ENCODE data around the gene CCDC43. TPM values are rescaled to one million over a fixed set of nuclear protein-coding genes. Genes with fewer than 3 reads are reported as not detected.

CCDC43 gene
- total and polyA plus RNA-seq, 9 of the 15 experiments (the other 6 are each of a cell fraction or from before 2014, with no cell fraction given) = 11.7 to 42.3 (median 25.9) TPM

DNA sequence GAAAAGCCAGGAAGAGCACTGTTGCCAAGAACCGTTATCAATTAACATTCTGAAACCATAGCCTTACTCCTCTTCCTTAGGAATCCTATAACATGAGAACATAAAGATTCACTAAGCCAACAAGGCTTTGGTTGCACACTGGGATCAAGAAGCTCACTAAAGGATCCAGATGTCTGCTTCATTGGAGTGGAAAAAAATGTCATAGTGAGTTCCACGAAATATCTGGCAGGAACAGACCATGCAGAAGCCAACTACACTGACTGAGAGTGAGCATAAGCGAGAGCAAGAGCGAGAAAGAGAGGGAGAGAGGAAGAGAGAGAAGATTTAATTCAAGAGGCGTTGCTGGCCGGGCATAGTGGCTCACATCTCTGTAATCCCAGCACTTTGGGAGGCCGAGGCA, 46.7 kb downstream of the CCDC43 start (continued):
- TF ChIP-seq, protein P1, sequence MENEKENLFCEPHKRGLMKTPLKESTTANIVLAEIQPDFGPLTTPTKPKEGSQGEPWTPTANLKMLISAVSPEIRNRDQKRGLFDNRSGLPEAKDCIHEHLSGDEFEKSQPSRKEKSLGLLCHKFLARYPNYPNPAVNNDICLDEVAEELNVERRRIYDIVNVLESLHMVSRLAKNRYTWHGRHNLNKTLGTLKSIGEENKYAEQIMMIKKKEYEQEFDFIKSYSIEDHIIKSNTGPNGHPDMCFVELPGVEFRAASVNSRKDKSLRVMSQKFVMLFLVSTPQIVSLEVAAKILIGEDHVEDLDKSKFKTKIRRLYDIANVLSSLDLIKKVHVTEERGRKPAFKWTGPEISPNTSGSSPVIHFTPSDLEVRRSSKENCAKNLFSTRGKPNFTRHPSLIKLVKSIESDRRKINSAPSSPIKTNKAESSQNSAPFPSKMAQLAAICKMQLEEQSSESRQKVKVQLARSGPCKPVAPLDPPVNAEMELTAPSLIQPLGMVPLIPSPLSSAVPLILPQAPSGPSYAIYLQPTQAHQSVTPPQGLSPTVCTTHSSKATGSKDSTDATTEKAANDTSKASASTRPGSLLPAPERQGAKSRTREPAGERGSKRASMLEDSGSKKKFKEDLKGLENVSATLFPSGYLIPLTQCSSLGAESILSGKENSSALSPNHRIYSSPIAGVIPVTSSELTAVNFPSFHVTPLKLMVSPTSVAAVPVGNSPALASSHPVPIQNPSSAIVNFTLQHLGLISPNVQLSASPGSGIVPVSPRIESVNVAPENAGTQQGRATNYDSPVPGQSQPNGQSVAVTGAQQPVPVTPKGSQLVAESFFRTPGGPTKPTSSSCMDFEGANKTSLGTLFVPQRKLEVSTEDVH (IDR thresholded peaks at IDR 0.05; ENCODE audit: low read depth, partially characterized antibody) = no peak

DNA sequence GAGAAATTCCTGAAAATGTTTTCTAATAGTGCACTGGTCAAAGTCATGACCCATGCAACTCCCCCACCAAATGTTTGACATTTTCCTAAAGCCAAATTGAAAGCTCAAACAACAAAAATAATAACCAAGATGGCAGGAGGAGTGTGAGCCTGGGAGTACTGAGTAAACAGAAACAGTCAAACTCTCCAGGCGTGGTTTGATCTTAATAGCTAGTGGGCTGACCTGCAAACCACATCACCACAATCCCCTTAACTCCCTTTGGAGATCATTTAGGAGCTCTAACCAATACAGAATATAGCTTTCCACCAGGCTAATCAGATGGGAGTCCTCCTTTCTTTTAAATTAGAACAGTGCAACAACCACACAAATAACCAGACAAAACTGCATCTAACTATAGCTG, 52.5 kb downstream of the CCDC43 start:
- H3K9ac ChIP-seq (ENCODE audit: insufficient read depth in 1 of 2, low read depth in 2 of 2, low read length in 2 of 2) = no peak overlapping the region
- no peak overlapping the region for H3K4me2 ChIP-seq (ENCODE audit: insufficient read depth, low read length)
- H3K27me3 ChIP-seq (ENCODE audit: control insufficient read depth in 2 of 2, insufficient read depth in 2 of 2, low read length in 2 of 2) = peaks cover 3 to 14% of the 10 kb centered on the region in 2 experiments; a peak in 4 of 5 replicates
- 9% methylated on average over 1 of the region's 1 CpG for WGBS (ENCODE audit: insufficient coverage, low coverage, missing lambda C conversion rate)
- no peak overlapping the region for H3K4me3 ChIP-seq
- no TSS peak for BruUV-seq (replicated peaks)
- ChIA-PET POLR2A (interaction anchor here (1.0 kb wide), 1 partner anchor 38 kb away, joined by 3 read pairs; no protein-coding TSS in a partner anchor), CTCF (ENCODE audit: low intra/inter-chr PET ratio) (interaction anchor here (0.6 to 2.7 kb wide), 5 partner anchors 11 to 106 kb away, joined by 3 to 24 read pairs (median 3); no protein-coding TSS in a partner anchor)
- DNase-seq (ENCODE audit: extremely low read depth in 1 of 4, low spot score in 3 of 4) (no peak), ATAC-seq (no peak), FAIRE-seq (no peak)
- H3K4me1 ChIP-seq (replicated peaks in 1 of 2; ENCODE audit: control insufficient read depth in 2 of 2, insufficient read depth in 2 of 2, low read length in 2 of 2) = no peaks in the 10 kb centered on the region
- in situ Hi-C loops (cut with MboI) = no loop called here
- no peaks in the 10 kb centered on the region for H3K9me3 ChIP-seq (replicated peaks; ENCODE audit: control insufficient read depth, insufficient read depth, low read depth, low read length)
- no peak overlapping the region for H2AFZ ChIP-seq (ENCODE audit: low read depth, low read length)
- H3K27ac ChIP-seq (ENCODE audit: extremely low read depth, low read depth, low read length) = no peak overlapping the region
- no peaks in the 10 kb centered on the region for H3K9me1 ChIP-seq (ENCODE audit: control insufficient read depth, insufficient read depth, low read length)
- no peaks in the 10 kb centered on the region for H3K79me2 ChIP-seq (ENCODE audit: control insufficient read depth, insufficient read depth, low read length)
- H3K36me3 ChIP-seq (ENCODE audit: control insufficient read depth, insufficient read depth, low read length) = no peaks in the 10 kb centered on the region
- no peaks in the 10 kb centered on the region for H4K20me1 ChIP-seq (replicated peaks; ENCODE audit: control insufficient read depth, insufficient read depth, low read length)
- intact Hi-C loops (cut with micrococcal nuclease) = no loop called here
- TF ChIP-seq ZNF695 (CRISPR knock-in tag; IDR thresholded peaks at IDR 0.05) = no peak
- TF ChIP-seq, protein P2, sequence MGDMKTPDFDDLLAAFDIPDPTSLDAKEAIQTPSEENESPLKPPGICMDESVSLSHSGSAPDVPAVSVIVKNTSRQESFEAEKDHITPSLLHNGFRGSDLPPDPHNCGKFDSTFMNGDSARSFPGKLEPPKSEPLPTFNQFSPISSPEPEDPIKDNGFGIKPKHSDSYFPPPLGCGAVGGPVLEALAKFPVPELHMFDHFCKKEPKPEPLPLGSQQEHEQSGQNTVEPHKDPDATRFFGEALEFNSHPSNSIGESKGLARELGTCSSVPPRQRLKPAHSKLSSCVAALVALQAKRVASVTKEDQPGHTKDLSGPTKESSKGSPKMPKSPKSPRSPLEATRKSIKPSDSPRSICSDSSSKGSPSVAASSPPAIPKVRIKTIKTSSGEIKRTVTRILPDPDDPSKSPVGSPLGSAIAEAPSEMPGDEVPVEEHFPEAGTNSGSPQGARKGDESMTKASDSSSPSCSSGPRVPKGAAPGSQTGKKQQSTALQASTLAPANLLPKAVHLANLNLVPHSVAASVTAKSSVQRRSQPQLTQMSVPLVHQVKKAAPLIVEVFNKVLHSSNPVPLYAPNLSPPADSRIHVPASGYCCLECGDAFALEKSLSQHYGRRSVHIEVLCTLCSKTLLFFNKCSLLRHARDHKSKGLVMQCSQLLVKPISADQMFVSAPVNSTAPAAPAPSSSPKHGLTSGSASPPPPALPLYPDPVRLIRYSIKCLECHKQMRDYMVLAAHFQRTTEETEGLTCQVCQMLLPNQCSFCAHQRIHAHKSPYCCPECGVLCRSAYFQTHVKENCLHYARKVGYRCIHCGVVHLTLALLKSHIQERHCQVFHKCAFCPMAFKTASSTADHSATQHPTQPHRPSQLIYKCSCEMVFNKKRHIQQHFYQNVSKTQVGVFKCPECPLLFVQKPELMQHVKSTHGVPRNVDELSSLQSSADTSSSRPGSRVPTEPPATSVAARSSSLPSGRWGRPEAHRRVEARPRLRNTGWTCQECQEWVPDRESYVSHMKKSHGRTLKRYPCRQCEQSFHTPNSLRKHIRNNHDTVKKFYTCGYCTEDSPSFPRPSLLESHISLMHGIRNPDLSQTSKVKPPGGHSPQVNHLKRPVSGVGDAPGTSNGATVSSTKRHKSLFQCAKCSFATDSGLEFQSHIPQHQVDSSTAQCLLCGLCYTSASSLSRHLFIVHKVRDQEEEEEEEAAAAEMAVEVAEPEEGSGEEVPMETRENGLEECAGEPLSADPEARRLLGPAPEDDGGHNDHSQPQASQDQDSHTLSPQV (IDR thresholded peaks at IDR 0.05) = no peak
- TF ChIP-seq NFE2L1 (tag; IDR thresholded peaks at IDR 0.05; ENCODE audit: borderline replicate concordance, low read depth) = no peak
- TF ChIP-seq NR2C2 (CRISPR knock-in tag; IDR thresholded peaks at IDR 0.05) = no peak
- TF ChIP-seq NR2C2 (tag; IDR thresholded peaks at IDR 0.05) = no peak
- TF ChIP-seq ATF7 (IDR thresholded peaks at IDR 0.05) = no peak
- TF ChIP-seq, protein P3, sequence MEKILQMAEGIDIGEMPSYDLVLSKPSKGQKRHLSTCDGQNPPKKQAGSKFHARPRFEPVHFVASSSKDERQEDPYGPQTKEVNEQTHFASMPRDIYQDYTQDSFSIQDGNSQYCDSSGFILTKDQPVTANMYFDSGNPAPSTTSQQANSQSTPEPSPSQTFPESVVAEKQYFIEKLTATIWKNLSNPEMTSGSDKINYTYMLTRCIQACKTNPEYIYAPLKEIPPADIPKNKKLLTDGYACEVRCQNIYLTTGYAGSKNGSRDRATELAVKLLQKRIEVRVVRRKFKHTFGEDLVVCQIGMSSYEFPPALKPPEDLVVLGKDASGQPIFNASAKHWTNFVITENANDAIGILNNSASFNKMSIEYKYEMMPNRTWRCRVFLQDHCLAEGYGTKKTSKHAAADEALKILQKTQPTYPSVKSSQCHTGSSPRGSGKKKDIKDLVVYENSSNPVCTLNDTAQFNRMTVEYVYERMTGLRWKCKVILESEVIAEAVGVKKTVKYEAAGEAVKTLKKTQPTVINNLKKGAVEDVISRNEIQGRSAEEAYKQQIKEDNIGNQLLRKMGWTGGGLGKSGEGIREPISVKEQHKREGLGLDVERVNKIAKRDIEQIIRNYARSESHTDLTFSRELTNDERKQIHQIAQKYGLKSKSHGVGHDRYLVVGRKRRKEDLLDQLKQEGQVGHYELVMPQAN (IDR thresholded peaks at IDR 0.05; ENCODE audit: borderline replicate concordance) = no peak
